ENCODE data around the gene MAGEB10.

- no peak for TF ChIP-seq CTCF (IDR thresholded peaks at IDR 0.05)
- TF ChIP-seq POLR2A (IDR thresholded peaks at IDR 0.05): no peak
- TF ChIP-seq EP300 (IDR thresholded peaks at IDR 0.05): no peak
These were observed 40.4 kb upstream of the MAGEB10 start for GRCh38 chrX:27767387-27767786.

Measured in tibial nerve (tissue), 4 donors.